ENCODE data around the gene ENTPD8.

DNA sequence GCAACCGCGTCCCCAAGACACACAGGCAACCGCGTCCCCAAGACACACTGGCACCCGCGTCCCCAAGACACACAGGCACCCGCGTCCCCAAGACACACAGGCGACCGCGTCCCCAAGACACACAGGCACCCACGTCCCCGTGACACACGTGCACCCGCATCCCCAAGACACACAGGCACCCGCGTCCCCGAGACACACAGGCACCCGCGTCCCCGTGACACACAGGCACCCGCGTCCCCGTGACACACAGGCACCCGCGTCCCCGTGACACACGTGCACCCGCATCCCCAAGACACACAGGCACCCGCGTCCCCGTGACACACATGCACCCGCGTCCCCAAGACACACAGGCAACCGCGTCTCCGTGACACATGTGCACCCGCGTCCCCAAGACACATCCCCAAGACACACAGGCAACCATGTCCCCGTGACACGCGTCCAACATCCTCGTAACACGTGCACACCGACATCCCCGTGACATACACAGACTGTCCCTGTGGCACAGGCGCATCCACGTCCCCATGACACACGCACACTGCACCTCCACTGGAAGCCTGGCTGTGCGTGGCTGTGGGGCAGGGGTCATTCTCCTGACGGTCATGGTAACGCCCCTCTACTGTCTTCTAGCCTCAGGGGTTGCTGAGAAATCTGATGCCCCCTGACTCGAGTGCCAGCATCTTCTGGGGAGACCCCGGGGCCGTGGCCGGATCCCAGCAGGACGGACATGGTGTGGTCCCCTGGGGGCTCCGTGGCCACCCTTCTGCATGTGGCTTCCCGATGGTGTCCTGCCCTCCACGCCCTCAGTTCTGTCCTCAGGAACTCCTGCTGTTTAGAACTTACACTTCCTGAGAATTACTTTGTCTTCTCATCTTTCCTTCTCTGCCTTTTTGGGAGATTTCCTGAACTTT is 42.3 kb downstream of the ENTPD8 start:
- TF ChIP-seq, protein P1, sequence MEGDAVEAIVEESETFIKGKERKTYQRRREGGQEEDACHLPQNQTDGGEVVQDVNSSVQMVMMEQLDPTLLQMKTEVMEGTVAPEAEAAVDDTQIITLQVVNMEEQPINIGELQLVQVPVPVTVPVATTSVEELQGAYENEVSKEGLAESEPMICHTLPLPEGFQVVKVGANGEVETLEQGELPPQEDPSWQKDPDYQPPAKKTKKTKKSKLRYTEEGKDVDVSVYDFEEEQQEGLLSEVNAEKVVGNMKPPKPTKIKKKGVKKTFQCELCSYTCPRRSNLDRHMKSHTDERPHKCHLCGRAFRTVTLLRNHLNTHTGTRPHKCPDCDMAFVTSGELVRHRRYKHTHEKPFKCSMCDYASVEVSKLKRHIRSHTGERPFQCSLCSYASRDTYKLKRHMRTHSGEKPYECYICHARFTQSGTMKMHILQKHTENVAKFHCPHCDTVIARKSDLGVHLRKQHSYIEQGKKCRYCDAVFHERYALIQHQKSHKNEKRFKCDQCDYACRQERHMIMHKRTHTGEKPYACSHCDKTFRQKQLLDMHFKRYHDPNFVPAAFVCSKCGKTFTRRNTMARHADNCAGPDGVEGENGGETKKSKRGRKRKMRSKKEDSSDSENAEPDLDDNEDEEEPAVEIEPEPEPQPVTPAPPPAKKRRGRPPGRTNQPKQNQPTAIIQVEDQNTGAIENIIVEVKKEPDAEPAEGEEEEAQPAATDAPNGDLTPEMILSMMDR (IDR thresholded peaks at IDR 0.05): no peak
- no peak for TF ChIP-seq POLR2A (IDR thresholded peaks at IDR 0.05)

Measured in uterus (tissue), 2 donors.